Panc1 (cell line): Measurements from ENCODE around the gene RUNX3. TPM values are rescaled to one million over a fixed set of nuclear protein-coding genes. Genes with fewer than 3 reads are reported as not detected.

Experiments used
- ATAC-seq: fragments of 200-7000 bp; cut with Tn5 transposase; 2 replicates; pipeline ENCODE4 v1.9.1; 2020; ENCODE audit warnings: mild to moderate bottlenecking, moderate library complexity
- BruUV-seq: library from RNA; stranded (reverse); fragments of 400-500 nt; replicated peaks from 2 replicates; lab custom pipeline; 2021; lab: Mats Ljungman, UMichigan
- CTCF ChIA-PET: fragments of 300-600 bp; sonication (Branson Sonifier 250); formaldehyde crosslinking; loops from one replicate; lab custom pipeline; 2022; ENCODE audit warnings: antibody characterized with exemption; lab: Charles Lee
- POLR2A ChIA-PET: fragments of 300-600 bp; sonication (Branson Sonifier 250); formaldehyde crosslinking; loops from one replicate; lab custom pipeline; 2022; ENCODE audit warnings: antibody characterized with exemption; lab: Charles Lee
- DNase-seq: peaks from one replicate; pipeline ENCODE4 v3.0.0-alpha.2; 2010; ENCODE audit warnings: low read depth, low spot score
- H3K27ac ChIP-seq: 2 replicates; pipeline ENCODE4 v1.5.1; 2011; ENCODE audit warnings: mild to moderate bottlenecking, low read length, inconsistent platforms
- H3K27me3 ChIP-seq: fragments of 200-500 bp; sonication (Bioruptor generic); 2 replicates; pipeline ENCODE4 v1.6.0; 2014; ENCODE audit warnings: low read length, inconsistent platforms; ENCODE audit not compliant: control insufficient read depth, insufficient read depth
- H3K36me3 ChIP-seq: fragments of 200-500 bp; sonication (Bioruptor generic); 2 replicates; pipeline ENCODE4 v1.5.1; 2014; ENCODE audit warnings: inconsistent platforms, mild to moderate bottlenecking, low read length, moderate library complexity; ENCODE audit not compliant: control insufficient read depth, insufficient read depth
- H3K4me1 ChIP-seq: 2 replicates; pipeline ENCODE4 v1.5.1; 2011; ENCODE audit warnings: inconsistent platforms, mild to moderate bottlenecking, low read length, moderate library complexity; ENCODE audit not compliant: control insufficient read depth, insufficient read depth
- H3K4me3 ChIP-seq, 2 experiments: 2 replicates each; pipeline ENCODE4 v1.5.1; 2011 to 2012; ENCODE audit warnings: low read depth in 2 of 2, low read length in 2 of 2, mild to moderate bottlenecking in 2 of 2, inconsistent platforms in 1 of 2, moderate library complexity in 1 of 2
- H3K9me3 ChIP-seq: fragments of 200-500 bp; sonication (Bioruptor generic); 2 replicates; pipeline ENCODE4 v1.5.1; 2014; ENCODE audit warnings: low read depth, mild to moderate bottlenecking, inconsistent platforms, low read length, moderate library complexity; ENCODE audit not compliant: control insufficient read depth, insufficient read depth
- POLR2AphosphoS5 ChIP-seq: IDR thresholded peaks from 2 replicates; pipeline ENCODE4 v1.6.1; 2012; ENCODE audit warnings: mild to moderate bottlenecking, low read depth, low read length, moderate library complexity
- SIN3A ChIP-seq: IDR thresholded peaks from 2 replicates; pipeline ENCODE4 v1.6.1; 2012; ENCODE audit warnings: low read depth, mild to moderate bottlenecking, low read length, moderate library complexity, borderline replicate concordance; ENCODE audit not compliant: insufficient read depth
- TCF7L2 ChIP-seq: IDR thresholded peaks from 2 replicates; pipeline ENCODE4 v1.6.1; 2011; ENCODE audit warnings: mild to moderate bottlenecking, low read depth, low read length, inconsistent platforms
- in situ Hi-C: cut with HindIII; loops from 2 replicates; pipeline ENCODE4 v1.10.0; 2016; ENCODE audit warnings: low sequenced_read_pairs, low pct_unique_long_range_greater_than_20kb
- intact Hi-C: fragments of 100-400 bp; cut with micrococcal nuclease; formaldehyde crosslinking; loops from one replicate; pipeline ENCODE4 v1.10.0; 2022; ENCODE audit not compliant: unreplicated experiment
- total RNA-seq: library from RNA; stranded (reverse); gene quantifications from one replicate; pipeline ENCODE4 v1.2.1, GENCODE V29; 2021; ENCODE audit not compliant: unreplicated experiment
- TF ChIP-seq, protein P1 (sequence below): fragments of 450-650 bp; IDR thresholded peaks from 2 replicates; pipeline ENCODE4 v1.5.1; 2017; ENCODE audit warnings: mild to moderate bottlenecking
- TF ChIP-seq, protein P2 (sequence below), 2 experiments: IDR thresholded peaks; 2 replicates each; pipeline ENCODE4 v1.6.1; 2011 to 2012; ENCODE audit warnings: low read depth in 2 of 2, control low read depth in 1 of 2, low read length in 1 of 2, mild to moderate bottlenecking in 1 of 2, moderate library complexity in 1 of 2; ENCODE audit not compliant: insufficient read depth in 1 of 2

The RUNX3 gene
- total RNA-seq, 1 experiment from 2014 or later, result 0.10 TPM

DNA sequence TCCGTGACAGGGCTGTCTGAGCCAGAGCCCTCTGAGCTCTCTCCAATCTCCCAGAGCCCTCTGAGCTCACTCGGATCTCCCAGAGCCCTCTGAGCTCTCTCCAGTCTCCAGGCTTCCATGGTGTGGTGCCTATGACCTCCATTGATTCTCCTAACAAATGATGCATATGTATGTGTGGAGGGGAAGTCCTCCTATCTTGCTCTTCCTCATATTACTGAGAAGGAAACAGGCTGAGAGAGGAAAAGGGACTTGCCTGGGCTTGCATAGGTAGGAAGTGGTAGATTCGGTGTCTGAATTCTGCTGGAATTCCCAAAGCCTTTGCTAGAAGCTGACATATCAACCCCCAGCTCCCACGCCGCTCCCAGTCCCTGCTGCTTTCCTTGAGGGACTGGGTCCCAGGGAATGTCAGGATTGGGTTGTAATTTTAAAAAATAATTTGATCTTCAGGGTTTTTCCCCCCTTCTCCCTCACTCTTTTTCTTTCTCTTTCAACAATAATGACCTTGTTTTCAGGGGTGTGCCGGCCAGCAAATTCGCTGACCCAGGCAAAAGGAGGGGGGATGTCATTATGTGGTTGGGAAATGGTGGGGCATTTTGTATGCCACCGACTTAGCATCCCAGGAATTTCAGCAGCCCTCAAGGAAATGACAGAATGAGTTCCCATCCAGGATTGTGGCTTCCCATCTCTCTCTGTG, 42.3 kb upstream of the RUNX3 start:
- ChIA-PET POLR2A (no interaction called here), CTCF (no interaction called here)
- H3K4me3 ChIP-seq, result no peak overlapping the region
- intact Hi-C loops (no loop called here), in situ Hi-C loops (no loop called here)
- TF ChIP-seq TCF7L2, result no peak
- TF ChIP-seq, protein P1, sequence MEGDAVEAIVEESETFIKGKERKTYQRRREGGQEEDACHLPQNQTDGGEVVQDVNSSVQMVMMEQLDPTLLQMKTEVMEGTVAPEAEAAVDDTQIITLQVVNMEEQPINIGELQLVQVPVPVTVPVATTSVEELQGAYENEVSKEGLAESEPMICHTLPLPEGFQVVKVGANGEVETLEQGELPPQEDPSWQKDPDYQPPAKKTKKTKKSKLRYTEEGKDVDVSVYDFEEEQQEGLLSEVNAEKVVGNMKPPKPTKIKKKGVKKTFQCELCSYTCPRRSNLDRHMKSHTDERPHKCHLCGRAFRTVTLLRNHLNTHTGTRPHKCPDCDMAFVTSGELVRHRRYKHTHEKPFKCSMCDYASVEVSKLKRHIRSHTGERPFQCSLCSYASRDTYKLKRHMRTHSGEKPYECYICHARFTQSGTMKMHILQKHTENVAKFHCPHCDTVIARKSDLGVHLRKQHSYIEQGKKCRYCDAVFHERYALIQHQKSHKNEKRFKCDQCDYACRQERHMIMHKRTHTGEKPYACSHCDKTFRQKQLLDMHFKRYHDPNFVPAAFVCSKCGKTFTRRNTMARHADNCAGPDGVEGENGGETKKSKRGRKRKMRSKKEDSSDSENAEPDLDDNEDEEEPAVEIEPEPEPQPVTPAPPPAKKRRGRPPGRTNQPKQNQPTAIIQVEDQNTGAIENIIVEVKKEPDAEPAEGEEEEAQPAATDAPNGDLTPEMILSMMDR, result no peak
- no peak for TF ChIP-seq POLR2AphosphoS5
- TF ChIP-seq, protein P2, sequence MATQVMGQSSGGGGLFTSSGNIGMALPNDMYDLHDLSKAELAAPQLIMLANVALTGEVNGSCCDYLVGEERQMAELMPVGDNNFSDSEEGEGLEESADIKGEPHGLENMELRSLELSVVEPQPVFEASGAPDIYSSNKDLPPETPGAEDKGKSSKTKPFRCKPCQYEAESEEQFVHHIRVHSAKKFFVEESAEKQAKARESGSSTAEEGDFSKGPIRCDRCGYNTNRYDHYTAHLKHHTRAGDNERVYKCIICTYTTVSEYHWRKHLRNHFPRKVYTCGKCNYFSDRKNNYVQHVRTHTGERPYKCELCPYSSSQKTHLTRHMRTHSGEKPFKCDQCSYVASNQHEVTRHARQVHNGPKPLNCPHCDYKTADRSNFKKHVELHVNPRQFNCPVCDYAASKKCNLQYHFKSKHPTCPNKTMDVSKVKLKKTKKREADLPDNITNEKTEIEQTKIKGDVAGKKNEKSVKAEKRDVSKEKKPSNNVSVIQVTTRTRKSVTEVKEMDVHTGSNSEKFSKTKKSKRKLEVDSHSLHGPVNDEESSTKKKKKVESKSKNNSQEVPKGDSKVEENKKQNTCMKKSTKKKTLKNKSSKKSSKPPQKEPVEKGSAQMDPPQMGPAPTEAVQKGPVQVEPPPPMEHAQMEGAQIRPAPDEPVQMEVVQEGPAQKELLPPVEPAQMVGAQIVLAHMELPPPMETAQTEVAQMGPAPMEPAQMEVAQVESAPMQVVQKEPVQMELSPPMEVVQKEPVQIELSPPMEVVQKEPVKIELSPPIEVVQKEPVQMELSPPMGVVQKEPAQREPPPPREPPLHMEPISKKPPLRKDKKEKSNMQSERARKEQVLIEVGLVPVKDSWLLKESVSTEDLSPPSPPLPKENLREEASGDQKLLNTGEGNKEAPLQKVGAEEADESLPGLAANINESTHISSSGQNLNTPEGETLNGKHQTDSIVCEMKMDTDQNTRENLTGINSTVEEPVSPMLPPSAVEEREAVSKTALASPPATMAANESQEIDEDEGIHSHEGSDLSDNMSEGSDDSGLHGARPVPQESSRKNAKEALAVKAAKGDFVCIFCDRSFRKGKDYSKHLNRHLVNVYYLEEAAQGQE (IDR thresholded peaks at IDR 0.05; ENCODE audit: insufficient read depth in 1 of 2, low read depth in 2 of 2, low read length in 1 of 2), result no peak
- DNase-seq (no peak), ATAC-seq (no peak)
- H3K9me3 ChIP-seq, result peaks cover 19% of the 10 kb centered on the region; the same call in 1 of the 2 replicates
- H3K36me3 ChIP-seq, result no peaks in the 10 kb centered on the region
- BruUV-seq, result no TSS peak
- H3K27me3 ChIP-seq, result 0 out of 2 replicates have a peak, but pooled peaks cover 4% of the 10 kb centered on the region
- H3K27ac ChIP-seq, result no peak overlapping the region
- H3K4me1 ChIP-seq, result no peaks in the 10 kb centered on the region

DNA sequence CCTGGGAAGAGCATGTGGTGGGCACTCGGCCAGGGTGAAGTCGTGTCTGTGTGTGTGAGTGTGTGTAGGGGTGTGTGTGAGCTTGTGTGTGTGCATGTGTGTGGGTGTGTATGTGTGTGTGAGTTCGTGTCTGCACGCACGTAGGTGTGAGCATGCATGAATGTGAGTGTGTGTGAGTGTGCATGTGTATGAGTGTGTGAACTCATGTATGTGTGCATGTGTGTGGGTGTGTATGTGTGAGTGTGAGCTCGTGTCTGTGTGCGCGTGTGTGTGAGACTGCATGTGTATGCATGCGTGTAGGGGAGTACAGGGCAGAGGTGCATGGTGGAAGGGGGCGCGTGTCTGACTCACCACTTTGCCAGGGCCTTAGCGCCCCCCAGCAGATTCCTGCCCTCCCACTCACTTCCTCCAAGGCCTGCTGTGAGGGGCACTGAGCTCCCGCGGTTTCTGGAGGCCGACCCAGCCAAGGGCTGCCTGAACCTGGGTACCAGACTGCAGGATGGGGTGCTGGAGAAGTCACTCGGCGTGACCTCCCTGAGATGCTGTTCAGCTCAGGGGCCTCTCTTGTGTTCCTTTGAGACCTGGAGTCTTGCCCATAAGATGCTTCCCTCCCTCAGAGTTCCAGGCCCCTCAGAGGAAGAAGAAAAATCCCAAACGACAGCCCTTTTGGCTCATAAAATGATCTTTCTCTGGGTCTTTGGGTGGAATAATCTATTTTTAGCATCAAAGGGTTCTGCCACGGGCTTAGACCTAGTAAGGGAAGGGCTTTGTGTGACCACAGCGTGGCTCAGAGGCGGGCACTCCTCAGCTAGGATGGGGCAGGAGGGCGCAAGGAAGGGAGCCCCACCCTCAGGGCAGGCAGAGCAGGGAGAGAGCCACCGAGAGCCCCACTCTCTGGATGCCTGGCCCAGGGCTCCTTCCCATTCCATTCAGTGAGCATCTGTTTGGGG, 41.1 kb upstream of the RUNX3 start:
- Histone ChIP-seq H3K27me3 (0 out of 2 replicates have a peak, but pooled peaks cover 2% of the 10 kb centered on the region), H3K4me3 (no peak overlapping the region), H3K9me3 (peaks cover 14% of the 10 kb centered on the region; the same call in 1 of the 2 replicates), H3K4me1 (no peaks in the 10 kb centered on the region), H3K27ac (no peak overlapping the region), H3K36me3 (no peaks in the 10 kb centered on the region)
- in situ Hi-C loops, result no loop called here
- CTCF ChIA-PET, result interaction anchor here (0.9 kb wide), 1 partner anchor 9 kb away, joined by 4 read pairs; no protein-coding TSS in a partner anchor
- POLR2A ChIA-PET, result no interaction called here
- DNase-seq, result no peak
- intact Hi-C loops, result no loop called here
- TF ChIP-seq POLR2AphosphoS5 (no peak), SIN3A (no peak), TCF7L2 (no peak)
- TF ChIP-seq, protein P1, result no peak
- TF ChIP-seq, protein P2 (IDR thresholded peaks at IDR 0.05; ENCODE audit: insufficient read depth in 1 of 2, low read depth in 2 of 2, low read length in 1 of 2), result no peak
- no peak for ATAC-seq
- BruUV-seq, result no TSS peak
